Measurements from ENCODE around the gene TFDP1.

Gene TFDP1

DNA sequence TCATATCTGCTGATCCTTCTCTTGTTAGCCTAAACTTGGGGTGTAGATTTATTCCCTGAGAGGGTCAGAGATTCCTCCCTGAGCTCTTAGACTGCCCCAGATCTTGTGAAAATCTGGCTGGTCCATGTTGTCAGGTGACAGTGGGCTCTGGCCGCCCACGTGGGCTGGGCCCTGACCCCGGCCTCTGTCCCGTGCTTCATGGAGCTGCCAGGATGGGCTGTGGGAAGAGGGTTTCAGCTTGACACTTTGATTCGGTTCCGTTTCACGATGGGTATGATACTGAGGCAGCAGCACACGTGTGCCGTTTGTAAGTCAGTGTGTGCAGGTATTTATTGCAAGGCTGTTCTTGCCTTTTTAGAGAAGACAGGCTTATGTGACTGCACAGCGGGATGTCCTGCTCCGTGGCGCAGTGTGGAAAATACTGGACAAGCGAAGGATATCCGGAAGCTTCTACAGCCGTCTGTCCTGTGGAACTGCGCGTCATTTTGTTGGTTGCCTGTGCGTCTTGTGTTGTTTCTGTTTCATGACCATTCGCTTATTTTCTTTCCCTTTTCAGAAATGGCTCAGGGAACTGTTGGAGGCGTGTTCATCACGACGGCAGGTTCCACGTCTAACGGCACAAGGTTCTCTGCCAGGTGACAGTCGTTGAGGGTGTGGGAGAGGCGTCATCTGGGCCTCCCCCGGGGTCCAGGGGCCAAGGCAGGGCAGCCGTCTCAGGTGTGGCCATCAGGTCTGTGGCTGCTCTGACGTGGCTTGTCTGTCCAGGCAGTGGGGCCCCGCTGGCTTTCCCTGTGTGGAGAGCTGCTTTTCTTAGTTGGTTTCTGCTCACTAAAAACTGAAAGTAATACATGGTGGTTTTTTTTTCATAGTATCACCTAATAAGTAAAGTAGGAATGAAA lies 53.0 kb downstream of the TFDP1 start:
- no peak for DNase-seq (ENCODE audit: low read depth in 2 of 2)
- H3K4me3 ChIP-seq (replicated peaks in 1 of 2; ENCODE audit: low read depth in 2 of 2, low read length in 2 of 2): no peak overlapping the region
- TF ChIP-seq, protein P1, sequence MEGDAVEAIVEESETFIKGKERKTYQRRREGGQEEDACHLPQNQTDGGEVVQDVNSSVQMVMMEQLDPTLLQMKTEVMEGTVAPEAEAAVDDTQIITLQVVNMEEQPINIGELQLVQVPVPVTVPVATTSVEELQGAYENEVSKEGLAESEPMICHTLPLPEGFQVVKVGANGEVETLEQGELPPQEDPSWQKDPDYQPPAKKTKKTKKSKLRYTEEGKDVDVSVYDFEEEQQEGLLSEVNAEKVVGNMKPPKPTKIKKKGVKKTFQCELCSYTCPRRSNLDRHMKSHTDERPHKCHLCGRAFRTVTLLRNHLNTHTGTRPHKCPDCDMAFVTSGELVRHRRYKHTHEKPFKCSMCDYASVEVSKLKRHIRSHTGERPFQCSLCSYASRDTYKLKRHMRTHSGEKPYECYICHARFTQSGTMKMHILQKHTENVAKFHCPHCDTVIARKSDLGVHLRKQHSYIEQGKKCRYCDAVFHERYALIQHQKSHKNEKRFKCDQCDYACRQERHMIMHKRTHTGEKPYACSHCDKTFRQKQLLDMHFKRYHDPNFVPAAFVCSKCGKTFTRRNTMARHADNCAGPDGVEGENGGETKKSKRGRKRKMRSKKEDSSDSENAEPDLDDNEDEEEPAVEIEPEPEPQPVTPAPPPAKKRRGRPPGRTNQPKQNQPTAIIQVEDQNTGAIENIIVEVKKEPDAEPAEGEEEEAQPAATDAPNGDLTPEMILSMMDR (IDR thresholded peaks at IDR 0.05; ENCODE audit: low read depth, low read length): no peak

DNA sequence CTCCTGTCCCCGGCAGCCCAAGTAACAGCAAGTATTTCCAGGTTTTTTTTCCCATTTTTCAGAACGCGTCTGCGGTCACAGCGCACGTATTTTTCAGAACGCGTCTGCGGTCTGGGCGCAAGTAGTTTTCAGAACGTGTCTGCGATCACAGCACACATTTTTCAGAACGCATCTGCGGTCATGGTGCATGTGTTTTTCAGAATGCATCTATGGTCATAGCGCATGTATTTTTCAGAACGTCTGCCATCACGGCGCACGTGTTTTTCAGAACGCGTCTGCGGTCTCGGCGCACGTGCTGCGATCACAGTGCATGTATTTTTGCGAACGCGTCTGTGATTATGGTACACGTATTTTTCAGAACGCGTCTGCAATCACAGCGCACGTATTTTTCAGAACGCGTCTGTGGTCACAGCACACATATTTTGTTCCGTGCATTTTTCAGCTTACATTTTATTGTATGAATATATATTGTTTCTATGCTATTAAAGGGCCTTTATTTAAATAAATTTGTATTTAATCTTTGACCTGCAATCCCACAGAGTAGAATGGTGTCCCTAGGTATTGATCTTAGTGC lies 53.7 kb downstream of the TFDP1 start:
- no peak for DNase-seq (ENCODE audit: low read depth in 2 of 2)
- TF ChIP-seq, protein P1 (IDR thresholded peaks at IDR 0.05; ENCODE audit: low read depth, low read length): no peak
- H3K4me3 ChIP-seq (replicated peaks in 1 of 2; ENCODE audit: low read depth in 2 of 2, low read length in 2 of 2): no peak overlapping the region

DNA sequence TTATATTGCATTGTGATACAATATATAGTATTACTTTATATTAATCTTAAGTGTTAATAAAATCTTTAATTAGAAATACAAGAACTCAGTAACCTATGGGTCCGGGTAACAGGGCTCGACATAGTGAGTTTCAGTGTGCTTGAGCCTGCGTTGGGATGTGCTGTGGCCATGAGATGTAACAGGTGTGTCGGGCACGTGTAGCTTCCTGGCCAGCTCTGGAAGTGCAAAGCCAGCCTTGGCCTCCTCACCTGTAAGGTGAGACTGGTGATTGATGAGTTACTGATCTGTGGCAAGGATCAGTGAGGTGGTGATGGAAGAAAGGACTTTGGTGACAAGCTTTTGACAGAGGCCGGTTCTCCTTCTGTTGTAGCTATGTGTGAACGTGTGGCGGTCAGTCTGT lies 54.3 kb downstream of the TFDP1 start:
- TF ChIP-seq, protein P1 (IDR thresholded peaks at IDR 0.05; ENCODE audit: low read depth, low read length): no peak
- DNase-seq (ENCODE audit: low read depth in 2 of 2): no peak

DNA sequence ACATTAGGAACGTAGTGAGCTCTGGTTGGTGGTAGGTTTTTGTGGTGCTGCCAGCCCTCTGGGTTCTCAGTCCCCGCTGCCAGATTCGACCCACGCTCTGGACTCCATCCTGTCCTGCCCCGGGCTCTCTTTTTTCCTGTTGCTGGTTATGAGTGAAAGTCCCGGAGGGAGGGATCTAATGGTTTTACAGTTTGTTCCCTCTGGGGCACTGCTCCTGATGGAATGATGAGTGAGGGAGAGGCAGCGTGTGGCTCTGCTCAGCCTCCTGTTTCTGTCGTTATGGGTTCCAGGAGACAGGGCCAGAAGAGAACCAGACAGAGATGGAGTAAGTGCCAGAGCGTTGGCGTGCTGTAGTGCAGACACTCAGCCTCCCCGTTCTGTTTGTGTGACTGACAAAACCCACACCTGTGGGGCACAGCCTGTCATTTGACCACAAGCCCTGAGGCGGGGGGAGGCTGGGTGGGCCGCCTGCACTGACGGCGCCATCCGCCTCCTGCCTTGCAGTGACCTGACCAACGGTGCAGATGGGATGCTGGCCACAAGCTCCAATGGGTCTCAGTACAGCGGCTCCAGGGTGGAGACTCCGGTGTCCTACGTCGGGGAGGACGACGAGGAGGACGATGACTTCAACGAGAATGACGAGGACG lies 55.2 kb downstream of the TFDP1 start:
- no peak overlapping the region for H3K4me3 ChIP-seq (replicated peaks in 1 of 2; ENCODE audit: low read depth in 2 of 2, low read length in 2 of 2)
- DNase-seq (ENCODE audit: low read depth in 2 of 2): no peak
- TF ChIP-seq, protein P1 (IDR thresholded peaks at IDR 0.05; ENCODE audit: low read depth, low read length): no peak

More for the DNA sequence above, 54.3 kb downstream of the TFDP1 start:
- H3K4me3 ChIP-seq (replicated peaks in 1 of 2; ENCODE audit: low read depth in 2 of 2, low read length in 2 of 2): no peak overlapping the region

DNA sequence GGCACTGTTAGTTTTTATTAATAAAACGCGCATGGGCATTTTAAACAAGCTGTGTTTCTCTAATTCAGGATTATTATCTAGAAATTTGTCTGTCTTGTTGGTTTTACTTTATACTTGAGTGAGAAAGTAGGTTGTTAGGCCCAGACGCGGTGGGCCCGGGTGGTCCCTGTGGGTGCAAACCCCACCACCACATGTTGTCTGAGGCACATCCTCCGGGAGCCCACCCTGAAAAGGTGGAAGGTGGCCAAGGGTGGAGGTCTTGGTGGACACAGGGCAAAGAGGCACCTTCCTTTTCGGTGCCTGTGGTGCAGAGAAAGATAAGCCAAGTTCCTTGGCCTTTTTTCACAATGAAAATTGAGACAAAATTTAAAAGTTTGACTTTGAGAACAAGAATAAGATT lies 56.9 kb downstream of the TFDP1 start:
- DNase-seq (ENCODE audit: low read depth in 2 of 2): no peak
- no peak overlapping the region for H3K4me3 ChIP-seq (replicated peaks in 1 of 2; ENCODE audit: low read depth in 2 of 2, low read length in 2 of 2)
- TF ChIP-seq, protein P1 (IDR thresholded peaks at IDR 0.05; ENCODE audit: low read depth, low read length): no peak

DNA sequence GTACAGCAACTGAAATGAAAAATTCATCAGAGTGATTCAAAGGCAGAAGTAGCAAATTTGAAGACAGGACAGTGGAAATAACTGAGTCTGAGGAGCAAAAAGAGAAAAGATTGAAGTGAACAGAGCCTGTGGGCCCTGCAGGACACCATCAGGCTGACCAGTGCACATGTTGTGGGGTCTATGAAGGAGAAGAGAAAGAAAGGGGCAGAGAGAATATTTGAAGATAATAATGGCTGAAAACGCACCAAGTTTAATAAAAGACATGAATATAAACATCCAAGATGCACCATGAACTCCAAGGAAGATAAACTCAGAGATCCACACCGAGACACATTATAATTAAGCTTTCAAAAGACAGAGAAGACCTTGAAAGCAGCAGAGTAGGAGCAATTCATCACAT lies 58.0 kb downstream of the TFDP1 start:
- TF ChIP-seq, protein P1 (IDR thresholded peaks at IDR 0.05; ENCODE audit: low read depth, low read length): no peak
- no peak overlapping the region for H3K4me3 ChIP-seq (replicated peaks in 1 of 2; ENCODE audit: low read depth in 2 of 2, low read length in 2 of 2)

More for the DNA sequence above, 58.0 kb downstream of the TFDP1 start:
- DNase-seq (ENCODE audit: low read depth in 2 of 2): no peak
